ENCODE results near the gene LYST. TPM values are rescaled to one million over a fixed set of nuclear protein-coding genes. Genes with fewer than 3 reads are reported as not detected.
A peak's percentile ranks its signal among the peaks of the same experiment; 100 is the strongest.

Gene LYST
- total and polyA plus RNA-seq, 10 of the 15 experiments (the other 5 are each of a cell fraction or from before 2014, with no cell fraction given) = 3.3 to 28.1 (median 5.6) TPM

GRCh38 chr1:235867903-235868469, 1.3 kb upstream of the LYST start (continued):
- TF ChIP-seq ZNF24 (IDR thresholded peaks at IDR 0.05) = no peak
- no peak for TF ChIP-seq PAX8 (IDR thresholded peaks at IDR 0.05)
- no peak for TF ChIP-seq MTA3 (IDR thresholded peaks at IDR 0.05; ENCODE audit: borderline replicate concordance, low read length)
- no peak for TF ChIP-seq SIX5 (IDR thresholded peaks at IDR 0.05; ENCODE audit: low read depth, low read length, severe bottlenecking)
- peak; percentile 45 for TF ChIP-seq SMAD1 (IDR thresholded peaks at IDR 0.05; ENCODE audit: low read depth, partially characterized antibody)
- TF ChIP-seq, protein P1, sequence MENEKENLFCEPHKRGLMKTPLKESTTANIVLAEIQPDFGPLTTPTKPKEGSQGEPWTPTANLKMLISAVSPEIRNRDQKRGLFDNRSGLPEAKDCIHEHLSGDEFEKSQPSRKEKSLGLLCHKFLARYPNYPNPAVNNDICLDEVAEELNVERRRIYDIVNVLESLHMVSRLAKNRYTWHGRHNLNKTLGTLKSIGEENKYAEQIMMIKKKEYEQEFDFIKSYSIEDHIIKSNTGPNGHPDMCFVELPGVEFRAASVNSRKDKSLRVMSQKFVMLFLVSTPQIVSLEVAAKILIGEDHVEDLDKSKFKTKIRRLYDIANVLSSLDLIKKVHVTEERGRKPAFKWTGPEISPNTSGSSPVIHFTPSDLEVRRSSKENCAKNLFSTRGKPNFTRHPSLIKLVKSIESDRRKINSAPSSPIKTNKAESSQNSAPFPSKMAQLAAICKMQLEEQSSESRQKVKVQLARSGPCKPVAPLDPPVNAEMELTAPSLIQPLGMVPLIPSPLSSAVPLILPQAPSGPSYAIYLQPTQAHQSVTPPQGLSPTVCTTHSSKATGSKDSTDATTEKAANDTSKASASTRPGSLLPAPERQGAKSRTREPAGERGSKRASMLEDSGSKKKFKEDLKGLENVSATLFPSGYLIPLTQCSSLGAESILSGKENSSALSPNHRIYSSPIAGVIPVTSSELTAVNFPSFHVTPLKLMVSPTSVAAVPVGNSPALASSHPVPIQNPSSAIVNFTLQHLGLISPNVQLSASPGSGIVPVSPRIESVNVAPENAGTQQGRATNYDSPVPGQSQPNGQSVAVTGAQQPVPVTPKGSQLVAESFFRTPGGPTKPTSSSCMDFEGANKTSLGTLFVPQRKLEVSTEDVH (IDR thresholded peaks at IDR 0.05; ENCODE audit: low read depth, partially characterized antibody) = peak; percentile 60
- no peak for TF ChIP-seq YY1 (IDR thresholded peaks at IDR 0.05; ENCODE audit: low read depth, low read length)
- no peak for TF ChIP-seq CBX5 (IDR thresholded peaks at IDR 0.05; ENCODE audit: low read depth)
- TF ChIP-seq MXI1 (IDR thresholded peaks at IDR 0.05; ENCODE audit: low read depth, low read length) = no peak
- TF ChIP-seq, protein P2, sequence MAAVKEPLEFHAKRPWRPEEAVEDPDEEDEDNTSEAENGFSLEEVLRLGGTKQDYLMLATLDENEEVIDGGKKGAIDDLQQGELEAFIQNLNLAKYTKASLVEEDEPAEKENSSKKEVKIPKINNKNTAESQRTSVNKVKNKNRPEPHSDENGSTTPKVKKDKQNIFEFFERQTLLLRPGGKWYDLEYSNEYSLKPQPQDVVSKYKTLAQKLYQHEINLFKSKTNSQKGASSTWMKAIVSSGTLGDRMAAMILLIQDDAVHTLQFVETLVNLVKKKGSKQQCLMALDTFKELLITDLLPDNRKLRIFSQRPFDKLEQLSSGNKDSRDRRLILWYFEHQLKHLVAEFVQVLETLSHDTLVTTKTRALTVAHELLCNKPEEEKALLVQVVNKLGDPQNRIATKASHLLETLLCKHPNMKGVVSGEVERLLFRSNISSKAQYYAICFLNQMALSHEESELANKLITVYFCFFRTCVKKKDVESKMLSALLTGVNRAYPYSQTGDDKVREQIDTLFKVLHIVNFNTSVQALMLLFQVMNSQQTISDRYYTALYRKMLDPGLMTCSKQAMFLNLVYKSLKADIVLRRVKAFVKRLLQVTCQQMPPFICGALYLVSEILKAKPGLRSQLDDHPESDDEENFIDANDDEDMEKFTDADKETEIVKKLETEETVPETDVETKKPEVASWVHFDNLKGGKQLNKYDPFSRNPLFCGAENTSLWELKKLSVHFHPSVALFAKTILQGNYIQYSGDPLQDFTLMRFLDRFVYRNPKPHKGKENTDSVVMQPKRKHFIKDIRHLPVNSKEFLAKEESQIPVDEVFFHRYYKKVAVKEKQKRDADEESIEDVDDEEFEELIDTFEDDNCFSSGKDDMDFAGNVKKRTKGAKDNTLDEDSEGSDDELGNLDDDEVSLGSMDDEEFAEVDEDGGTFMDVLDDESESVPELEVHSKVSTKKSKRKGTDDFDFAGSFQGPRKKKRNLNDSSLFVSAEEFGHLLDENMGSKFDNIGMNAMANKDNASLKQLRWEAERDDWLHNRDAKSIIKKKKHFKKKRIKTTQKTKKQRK (IDR thresholded peaks at IDR 0.05; ENCODE audit: low read depth, low read length) = no peak
- 0 out of 2 replicates have a peak, but pooled peaks have one; percentile 12 for TF ChIP-seq BACH1 (IDR thresholded peaks at IDR 0.05; ENCODE audit: borderline replicate concordance)
- TF ChIP-seq GABPA (IDR thresholded peaks at IDR 0.05; ENCODE audit: low read depth) = peak; percentile 30; the same call in 1 of the 2 replicates
- peak; percentile 70; the same call in 1 of the 2 replicates for TF ChIP-seq CREM (IDR thresholded peaks at IDR 0.05; ENCODE audit: low read depth)
- no peak for TF ChIP-seq ZZZ3 (IDR thresholded peaks at IDR 0.05; ENCODE audit: control insufficient read depth, insufficient read length, low read depth)
- TF ChIP-seq CHD4 (IDR thresholded peaks at IDR 0.05) = no peak
- TF ChIP-seq, protein P3, sequence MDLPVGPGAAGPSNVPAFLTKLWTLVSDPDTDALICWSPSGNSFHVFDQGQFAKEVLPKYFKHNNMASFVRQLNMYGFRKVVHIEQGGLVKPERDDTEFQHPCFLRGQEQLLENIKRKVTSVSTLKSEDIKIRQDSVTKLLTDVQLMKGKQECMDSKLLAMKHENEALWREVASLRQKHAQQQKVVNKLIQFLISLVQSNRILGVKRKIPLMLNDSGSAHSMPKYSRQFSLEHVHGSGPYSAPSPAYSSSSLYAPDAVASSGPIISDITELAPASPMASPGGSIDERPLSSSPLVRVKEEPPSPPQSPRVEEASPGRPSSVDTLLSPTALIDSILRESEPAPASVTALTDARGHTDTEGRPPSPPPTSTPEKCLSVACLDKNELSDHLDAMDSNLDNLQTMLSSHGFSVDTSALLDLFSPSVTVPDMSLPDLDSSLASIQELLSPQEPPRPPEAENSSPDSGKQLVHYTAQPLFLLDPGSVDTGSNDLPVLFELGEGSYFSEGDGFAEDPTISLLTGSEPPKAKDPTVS (IDR thresholded peaks at IDR 0.05; ENCODE audit: low read depth, low read length) = no peak
- TF ChIP-seq NR2F1 (conservative IDR thresholded peaks at IDR 0.05) = no peak; the same call in 1 of the 2 replicates
- peak; percentile 84 to 87 for TF ChIP-seq IKZF2 (IDR thresholded peaks at IDR 0.05)
- no peak for TF ChIP-seq BRCA1 (IDR thresholded peaks at IDR 0.05; ENCODE audit: low read depth, low read length)
- no peak for TF ChIP-seq IRF4 (IDR thresholded peaks at IDR 0.05; ENCODE audit: low read depth, low read length)
